HG02759 (cell line): ENCODE measurements around the gene GOSR2.
A peak's percentile ranks its signal among the peaks of the same experiment; 100 is the strongest.

Experiments
- ATAC-seq: cut with Tn5 transposase; IDR thresholded peaks from one replicate; pipeline ENCODE4 v1.9.1; 2021; ENCODE audit warnings: mild to moderate bottlenecking, moderate library complexity; ENCODE audit not compliant: unreplicated experiment

GOSR2 gene

DNA sequence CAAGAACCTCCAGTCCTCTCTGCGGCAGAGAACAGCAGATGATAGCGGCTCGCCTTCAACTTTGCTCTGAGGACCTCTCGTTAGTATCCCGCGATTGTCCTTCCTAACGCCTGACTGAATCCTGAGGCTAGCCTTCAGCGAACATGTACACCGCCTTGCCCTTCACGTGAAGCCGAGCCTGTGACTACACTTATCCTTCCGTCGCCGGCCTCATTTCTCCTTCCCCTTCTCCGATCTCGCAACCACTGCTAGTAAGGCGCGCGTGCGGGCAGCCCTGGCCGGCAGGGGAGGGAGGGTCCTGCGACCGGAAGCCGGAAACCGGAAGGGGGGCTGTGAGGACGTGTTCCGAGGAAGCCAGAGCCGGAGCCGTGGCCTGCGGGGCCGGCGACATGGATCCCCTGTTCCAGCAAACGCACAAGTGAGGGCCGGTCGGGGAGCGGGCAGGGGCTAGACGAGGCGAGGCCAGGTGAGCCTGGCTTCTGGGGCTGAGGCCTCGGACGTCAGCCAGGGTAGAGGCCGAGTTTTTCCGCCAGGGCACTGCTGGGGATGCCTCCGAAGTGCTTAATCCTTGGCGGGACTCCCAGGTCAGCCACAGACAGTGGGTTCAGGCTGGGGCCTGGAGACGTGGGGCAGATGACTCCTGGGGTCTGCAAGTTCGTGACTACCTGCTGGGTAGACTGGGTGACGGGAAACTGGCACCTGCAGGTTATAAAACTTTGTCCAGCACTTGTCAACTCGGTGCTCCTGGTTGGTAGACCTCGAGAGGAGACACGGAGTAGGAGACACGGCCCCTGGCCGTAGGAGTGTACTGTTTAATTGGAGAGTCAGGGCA is at the start of gene GOSR2:
Gene GOSR2, plus strand, starts transcription at position 357 of the 832 bp plus-strand sequence. Its CDS starts 33 bp downstream, at position 390.
- ATAC-seq, result peak; percentile 94

DNA sequence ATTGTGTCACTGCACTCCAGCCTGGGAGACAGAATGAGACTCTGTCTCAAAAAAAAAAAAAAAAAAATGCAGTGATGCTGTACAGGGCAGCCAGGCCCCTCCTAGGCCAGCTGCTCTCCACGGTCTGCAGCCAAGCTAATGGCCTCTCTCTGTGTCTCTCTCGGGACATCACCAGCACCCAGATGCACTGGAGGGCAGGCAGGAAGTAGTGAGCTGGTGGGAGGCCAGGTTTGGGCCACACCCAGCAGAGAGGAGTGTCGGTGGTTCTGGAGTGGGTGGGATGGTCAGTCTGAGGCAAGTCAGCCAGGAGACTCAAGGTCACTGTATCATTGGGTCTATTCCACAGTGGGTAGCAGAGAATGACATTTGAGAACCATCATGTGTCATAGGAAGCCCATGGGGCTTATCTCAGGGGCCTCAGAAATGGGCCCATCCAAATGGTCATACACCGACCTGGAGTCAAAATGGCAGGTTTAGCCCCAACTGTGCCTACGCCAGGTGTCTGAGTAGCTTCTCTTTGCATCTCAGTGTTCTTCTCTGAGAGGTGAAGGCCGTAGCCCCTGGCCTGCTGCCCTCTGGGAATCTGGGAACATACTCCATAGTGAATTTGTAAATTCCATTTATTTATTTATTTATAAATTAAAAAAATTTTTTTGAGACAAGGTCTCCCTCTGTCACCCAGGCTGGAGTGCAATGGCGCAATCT is 48.9 kb upstream of the GOSR2 start:
- no peak for ATAC-seq

DNA sequence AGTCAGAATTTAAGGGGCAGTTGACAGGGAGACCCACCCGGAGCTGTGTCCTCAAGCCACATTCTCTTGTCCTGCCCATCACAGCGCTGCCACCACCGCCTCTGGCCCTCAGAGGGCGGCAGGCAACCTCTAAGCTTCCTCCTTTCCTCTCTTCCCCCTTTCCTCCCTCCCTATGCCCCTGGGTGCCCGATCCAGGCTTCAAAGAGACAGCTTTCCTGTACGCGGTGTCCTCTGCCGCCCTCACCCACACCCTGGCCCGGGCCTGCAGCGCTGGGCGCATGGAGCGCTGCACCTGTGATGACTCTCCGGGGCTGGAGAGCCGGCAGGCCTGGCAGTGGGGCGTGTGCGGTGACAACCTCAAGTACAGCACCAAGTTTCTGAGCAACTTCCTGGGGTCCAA is 48.1 kb upstream of the GOSR2 start:
- no peak for ATAC-seq

DNA sequence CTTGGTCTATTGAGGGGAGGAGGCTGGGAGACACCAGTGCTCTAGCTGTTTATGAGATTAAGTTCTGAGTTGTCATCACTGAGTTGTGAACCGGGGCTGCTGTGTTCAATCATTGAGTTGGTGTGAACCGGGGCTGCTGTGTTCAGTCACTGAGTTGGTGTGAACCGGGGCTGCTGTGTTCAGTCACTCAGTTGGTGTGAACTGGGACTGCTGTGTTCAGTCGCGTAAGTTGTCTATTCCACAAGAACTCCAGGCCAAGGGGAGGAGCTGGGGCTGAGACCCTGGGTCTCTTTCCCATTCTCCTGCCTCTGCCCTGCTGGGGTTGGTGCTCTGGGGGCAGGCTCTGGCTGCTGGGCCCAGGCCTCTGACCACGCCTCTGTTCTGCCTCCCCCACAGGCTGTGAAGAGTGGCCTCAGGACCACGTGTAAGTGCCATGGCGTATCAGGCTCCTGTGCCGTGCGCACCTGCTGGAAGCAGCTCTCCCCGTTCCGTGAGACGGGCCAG is 47.1 kb upstream of the GOSR2 start:
- no peak for ATAC-seq

GRCh38 chr17:46876353-46876887 is 46.5 kb upstream of the GOSR2 start:
- ATAC-seq, result no peak

GRCh38 chr17:46876926-46877325 is 46.0 kb upstream of the GOSR2 start:
- no peak for ATAC-seq

DNA sequence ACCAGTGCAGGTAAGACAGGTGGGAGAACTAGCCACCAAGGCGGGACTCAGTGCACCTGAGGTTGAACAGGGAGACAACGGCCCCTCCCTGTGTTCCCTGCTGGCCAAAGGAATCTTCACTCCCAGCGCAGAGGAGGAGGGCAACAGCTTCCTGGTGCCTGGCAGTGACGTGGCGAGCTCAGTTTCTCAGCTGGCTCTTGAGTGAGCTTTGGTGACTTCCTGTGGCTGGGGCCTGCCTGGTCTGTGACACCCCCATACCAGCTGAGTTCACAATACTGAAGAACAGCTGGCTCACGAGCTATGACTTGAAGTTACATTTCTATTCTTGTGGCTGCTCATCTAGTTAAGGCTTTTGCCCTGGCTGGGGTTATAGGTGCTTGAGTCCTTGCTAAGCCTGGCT is 45.5 kb upstream of the GOSR2 start:
- ATAC-seq, result no peak

DNA sequence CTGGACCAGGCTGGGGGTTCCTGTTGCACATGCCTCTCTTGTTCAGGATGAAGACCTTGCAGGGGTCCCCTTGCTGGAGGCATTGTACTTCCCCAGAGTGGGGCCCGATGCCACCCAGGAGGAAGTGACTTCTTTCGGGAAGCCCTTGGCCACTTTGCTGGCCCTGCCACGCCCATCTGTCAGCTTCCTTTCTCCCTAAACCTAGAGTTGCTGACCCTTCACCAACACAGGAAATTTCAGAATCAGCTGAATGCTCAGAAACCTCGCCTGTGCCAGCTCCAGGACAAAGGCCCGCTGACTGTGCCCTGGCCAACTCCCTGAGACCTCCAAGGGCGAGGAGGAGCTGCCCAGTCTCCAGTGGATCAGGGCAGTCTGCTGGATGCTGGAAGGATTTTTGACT is 44.9 kb upstream of the GOSR2 start:
- no peak for ATAC-seq

DNA sequence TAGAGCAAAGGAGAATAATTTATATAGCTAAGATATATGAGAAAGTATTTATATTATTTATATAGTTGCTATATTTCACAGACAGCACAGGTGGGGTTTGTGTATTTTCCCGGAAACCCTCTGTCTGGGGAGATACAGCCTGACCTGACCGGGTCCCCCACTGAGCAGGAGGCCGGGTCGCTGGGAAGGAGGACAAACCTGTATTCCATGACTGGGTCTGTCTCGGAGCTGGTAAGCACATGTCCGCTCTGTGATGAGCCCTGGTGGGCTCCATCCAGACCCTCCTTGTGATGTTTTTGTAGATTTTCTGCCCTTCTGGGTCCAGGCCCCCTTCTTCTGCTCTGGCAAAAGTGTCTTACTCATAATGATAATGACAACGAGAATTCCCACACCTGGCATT is 43.9 kb upstream of the GOSR2 start:
- no peak for ATAC-seq

DNA sequence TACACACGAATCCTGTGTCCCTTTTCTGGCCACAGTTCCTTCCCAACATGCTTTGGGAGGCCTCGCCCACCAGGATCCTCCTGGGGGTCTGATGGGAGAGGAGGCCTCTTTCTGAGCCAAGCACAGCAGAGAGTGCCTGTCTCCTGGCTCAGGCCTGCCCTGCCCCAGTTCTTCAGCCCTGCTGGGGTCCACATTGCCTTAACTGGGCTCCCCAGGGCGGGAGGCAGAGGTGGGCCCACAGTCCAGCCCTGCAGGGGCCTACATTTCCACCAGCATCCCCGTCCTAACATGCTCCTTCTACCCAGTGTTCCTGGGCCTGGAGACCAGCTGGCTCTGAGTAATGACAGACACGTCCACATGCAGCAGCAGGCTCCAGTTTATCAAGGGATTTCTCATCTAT is 41.9 kb upstream of the GOSR2 start:
- no peak for ATAC-seq

- ATAC-seq, result no peak
Measured at GRCh38 chr17:46882666-46883065, 40.3 kb upstream of the GOSR2 start.

DNA sequence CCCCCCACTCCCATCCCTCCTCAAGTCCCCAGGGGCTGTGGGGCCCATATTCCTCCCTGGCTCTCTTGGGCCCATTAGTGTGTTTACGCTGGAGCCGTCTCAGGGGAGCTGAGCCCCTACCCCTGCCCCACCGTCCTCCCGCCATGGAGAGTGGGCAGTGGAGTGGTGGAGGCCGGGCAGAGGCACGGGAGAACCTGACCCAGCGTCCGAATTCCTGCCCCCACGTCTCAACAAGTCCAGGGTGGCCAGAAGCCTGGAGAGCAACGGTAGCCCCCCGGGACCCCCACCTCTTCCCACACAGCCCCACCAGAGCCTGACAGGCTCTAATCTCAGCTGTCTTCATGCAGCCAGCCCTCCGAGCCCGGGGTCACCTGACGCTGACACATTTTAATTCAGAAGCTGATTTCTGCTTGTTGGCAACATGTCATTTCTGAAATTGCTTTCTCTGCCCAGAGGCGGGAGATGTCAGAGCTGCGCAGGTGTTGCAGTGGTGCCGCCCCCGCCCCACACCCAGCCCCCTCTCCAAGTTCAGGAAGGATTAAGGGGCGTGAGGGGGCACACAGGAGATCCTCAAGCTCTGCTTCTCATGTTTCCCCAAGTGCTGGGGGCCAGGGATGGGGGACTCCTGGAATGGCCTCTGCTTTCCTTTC is 39.0 kb upstream of the GOSR2 start:
- ATAC-seq, result no peak

DNA sequence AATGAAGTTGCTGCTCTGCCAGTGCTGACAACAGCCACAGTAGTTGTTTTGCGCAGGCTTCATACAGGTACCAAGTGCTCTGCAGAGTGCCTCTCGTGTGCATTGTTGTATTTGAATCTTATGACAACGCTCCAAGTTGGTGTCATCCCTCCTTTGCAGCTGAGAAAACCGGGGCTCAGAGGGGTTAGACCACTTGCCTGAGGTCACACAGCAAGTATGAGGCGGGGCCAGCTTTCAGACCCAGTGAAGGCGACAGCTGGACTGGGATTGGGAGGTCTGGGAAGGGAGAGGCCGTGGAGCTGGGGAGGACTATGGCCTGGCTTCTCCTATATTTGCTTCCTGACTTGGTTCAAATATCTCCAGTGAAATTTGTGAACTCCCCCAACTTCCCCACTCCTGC is 38.4 kb upstream of the GOSR2 start:
- ATAC-seq, result no peak

GRCh38 chr17:46885415-46886309 is 37.3 kb upstream of the GOSR2 start:
- ATAC-seq, result no peak

DNA sequence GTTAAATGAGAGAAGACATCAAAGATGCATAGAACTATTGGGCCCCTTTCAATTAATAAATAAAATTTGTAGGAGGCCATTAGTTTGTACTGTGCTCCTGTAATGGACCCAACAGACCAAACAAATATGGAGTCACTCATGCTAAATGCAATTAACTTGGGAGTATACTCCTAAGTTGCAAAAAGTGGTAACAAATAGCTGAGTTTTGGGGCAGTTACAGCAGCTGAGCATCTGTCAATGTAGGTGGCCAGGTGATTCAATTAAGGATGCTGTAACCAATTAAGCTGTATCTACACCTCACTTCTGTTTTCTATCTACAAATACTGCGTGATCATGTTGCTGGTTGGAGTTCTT is 36.7 kb upstream of the GOSR2 start:
- ATAC-seq, result no peak

DNA sequence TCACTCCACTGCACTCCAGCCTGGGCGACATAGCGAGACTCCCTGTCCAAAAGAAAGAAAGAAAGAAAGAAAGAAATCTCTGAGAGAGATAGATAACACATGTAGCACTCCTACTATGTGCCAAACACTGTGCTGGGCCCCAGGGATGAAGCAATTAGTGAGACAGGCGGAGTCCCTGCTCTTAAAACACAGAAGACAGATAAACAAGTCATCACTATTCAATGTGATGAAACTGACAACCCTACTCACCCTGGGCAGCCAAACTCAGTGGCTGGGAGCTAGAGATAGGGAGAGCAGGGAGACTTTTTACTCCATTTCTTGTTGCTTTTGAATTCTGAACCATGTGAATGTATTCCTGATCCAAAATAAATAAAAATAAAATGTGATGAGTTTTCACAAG is 35.2 kb upstream of the GOSR2 start:
- ATAC-seq, result no peak

DNA sequence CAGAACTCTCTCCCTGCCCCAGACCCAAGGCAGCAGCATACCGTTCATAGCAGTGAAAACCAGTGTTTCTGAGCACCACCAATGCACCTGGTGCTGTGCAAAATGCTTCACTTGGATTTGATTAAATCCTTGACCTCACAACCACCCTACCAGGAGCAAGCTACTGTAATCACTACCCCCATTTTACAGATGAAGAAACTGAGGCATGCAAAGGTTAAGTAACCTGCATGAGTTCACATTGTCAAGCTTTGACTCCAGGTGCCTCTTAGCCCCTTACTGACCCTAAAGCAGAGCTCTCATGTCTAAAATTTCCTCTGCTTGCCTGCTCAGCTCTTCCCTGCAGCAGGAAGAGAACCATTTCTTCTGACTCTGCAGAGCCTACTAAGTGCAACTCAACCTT is 34.2 kb upstream of the GOSR2 start:
- ATAC-seq, result no peak

- no peak for ATAC-seq
Measured at GRCh38 chr17:46889519-46889918, 33.4 kb upstream of the GOSR2 start.

- ATAC-seq, result no peak
Measured at GRCh38 chr17:46889992-46890564, 32.9 kb upstream of the GOSR2 start.

- ATAC-seq, result no peak
Measured at GRCh38 chr17:46890638-46891037, 32.3 kb upstream of the GOSR2 start.
